ENCODE data around the gene PPP2R2D.

DNA sequence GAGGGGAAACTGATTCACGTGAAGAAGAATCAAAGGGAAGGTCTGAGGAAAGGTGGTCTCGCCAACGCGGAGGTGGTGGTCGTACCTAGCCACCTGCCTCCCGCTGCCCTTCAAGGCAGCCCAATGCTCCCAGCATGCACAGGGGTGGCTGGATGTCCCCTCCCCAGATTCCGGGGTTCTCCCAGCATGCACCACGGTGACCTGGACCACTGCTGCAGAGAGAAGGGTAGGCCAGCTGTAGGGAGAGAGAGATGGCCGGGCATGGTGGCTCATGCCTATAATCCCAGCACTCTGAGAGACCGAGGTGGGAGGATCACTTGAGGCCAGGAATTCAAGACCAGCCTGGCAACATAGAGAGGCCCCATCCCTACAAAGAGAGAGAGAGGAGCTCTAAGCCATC, 32.4 kb upstream of the PPP2R2D start:
- TF ChIP-seq RAD21 (IDR thresholded peaks at IDR 0.05; ENCODE audit: low read length) = no peak
- no peak for TF ChIP-seq GATA2 (CRISPR knock-in tag; IDR thresholded peaks at IDR 0.05)
- no peak for TF ChIP-seq CHD2 (IDR thresholded peaks at IDR 0.05; ENCODE audit: low read length, partially characterized antibody)
- no peak for TF ChIP-seq EP300 (IDR thresholded peaks at IDR 0.05; ENCODE audit: borderline replicate concordance in 1 of 2, low read depth in 1 of 2, low read length in 1 of 2)
- TF ChIP-seq CTCF (IDR thresholded peaks at IDR 0.05) = no peak
- no peak for TF ChIP-seq MAX (IDR thresholded peaks at IDR 0.05; ENCODE audit: low read depth)
- TF ChIP-seq TAF1 (IDR thresholded peaks at IDR 0.05; ENCODE audit: borderline replicate concordance, low read depth, low read length) = no peak

All from SK-N-SH (cell line).